ENCODE data around the gene POLR2A.

DNA sequence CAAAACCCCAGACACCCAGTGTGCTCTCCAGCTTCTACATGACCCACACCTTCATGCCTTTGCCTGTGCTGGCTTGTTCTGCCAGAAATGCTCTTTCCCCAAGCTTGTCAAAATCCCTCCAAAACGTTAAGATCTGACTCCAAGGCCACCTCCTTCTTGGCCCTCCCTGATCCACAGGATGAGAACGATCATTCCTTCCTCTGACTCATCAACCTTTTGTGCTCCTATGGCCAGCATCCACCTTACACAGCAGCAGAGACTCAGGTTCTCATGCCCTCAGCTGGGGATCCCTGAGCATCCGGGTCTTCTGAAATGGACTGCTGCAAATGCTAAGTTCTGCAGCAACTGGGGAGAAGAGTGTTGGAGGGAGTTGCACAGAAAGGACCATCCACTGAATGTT lies 7.7 kb upstream of the POLR2A start:
- TF ChIP-seq, protein P1, sequence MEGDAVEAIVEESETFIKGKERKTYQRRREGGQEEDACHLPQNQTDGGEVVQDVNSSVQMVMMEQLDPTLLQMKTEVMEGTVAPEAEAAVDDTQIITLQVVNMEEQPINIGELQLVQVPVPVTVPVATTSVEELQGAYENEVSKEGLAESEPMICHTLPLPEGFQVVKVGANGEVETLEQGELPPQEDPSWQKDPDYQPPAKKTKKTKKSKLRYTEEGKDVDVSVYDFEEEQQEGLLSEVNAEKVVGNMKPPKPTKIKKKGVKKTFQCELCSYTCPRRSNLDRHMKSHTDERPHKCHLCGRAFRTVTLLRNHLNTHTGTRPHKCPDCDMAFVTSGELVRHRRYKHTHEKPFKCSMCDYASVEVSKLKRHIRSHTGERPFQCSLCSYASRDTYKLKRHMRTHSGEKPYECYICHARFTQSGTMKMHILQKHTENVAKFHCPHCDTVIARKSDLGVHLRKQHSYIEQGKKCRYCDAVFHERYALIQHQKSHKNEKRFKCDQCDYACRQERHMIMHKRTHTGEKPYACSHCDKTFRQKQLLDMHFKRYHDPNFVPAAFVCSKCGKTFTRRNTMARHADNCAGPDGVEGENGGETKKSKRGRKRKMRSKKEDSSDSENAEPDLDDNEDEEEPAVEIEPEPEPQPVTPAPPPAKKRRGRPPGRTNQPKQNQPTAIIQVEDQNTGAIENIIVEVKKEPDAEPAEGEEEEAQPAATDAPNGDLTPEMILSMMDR (IDR thresholded peaks at IDR 0.05) = no peak
- no peak for TF ChIP-seq POLR2A (IDR thresholded peaks at IDR 0.05)

All from esophagus squamous epithelium (tissue), 4 donors.